ENCODE measurements around the gene SLC11A1.

SLC11A1 gene

DNA sequence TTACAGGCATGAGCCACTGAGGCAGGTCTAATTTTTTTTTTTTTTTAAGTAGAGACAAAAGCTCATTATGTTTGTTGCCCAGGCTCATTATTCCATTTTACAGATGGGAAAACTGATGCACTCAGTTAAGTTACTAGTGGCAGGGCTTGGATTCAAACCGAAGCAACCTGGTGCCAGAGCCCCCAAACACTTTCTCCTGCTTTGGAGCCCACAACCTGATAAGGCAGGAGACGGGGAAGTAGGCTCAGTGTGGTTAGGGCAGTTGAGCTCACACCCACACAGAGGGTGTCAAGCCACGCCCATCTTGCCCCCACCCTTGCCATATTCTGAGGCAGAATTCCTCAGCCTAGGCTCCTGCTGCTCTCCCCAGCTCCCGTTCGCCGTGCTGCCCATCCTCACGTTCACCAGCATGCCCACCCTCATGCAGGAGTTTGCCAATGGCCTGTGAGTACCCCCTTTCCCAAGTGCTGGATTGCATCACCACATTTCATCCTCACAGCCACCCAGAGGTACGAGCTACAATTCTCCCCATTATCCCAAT is 11.7 kb downstream of the SLC11A1 start:
- CTCF ChIA-PET: interaction anchor here (0.8 to 6.5 kb wide), 11 partner anchors 9 to 120 kb away, joined by 3 to 83 read pairs (median 5); partner anchors contain the start of genes AAMP, PNKD and TMBIM1

DNA sequence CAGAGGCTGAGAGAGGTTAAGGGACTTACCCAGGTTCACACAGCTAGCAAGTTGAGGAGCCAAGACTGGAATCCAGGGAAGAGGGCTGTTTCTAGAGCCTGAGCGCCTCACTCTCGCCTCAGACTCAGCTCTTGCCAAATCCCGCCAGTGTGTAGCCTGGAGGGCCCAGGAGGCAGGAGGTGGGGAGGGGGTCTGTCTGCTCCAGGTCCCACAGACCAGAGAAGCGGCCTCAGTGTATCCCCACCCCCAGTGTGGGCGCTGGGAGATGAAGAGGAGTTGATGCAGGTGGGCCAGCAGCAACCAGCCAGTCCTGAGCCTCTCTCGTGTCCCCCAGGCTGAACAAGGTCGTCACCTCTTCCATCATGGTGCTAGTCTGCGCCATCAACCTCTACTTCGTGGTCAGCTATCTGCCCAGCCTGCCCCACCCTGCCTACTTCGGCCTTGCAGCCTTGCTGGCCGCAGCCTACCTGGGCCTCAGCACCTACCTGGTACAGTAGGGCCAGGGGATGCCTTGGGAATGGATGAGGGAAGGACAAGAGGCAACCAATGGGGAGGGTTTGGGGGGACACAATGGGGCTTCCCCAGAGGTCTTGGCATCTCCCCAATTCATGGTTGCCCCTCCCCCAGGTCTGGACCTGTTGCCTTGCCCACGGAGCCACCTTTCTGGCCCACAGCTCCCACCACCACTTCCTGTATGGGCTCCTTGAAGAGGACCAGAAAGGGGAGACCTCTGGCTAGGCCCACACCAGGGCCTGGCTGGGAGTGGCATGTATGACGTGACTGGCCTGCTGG is 12.4 kb downstream of the SLC11A1 start:
- DNase-seq (ENCODE audit: low read depth, low spot score): no peak
- ChIA-PET POLR2A (interaction anchor here (1.2 kb wide), 1 partner anchor 124 kb away, joined by 4 read pairs; the partner anchor contains the start of genes AAMP and PNKD), CTCF (interaction anchor here (0.8 to 6.5 kb wide), 18 partner anchors 10 to 121 kb away, joined by 3 to 83 read pairs (median 6); partner anchors contain the start of genes AAMP, CATIP, PNKD and TMBIM1)
- H3K4me3 ChIP-seq (ENCODE audit: low read depth, low read length): no peak overlapping the region
- TF ChIP-seq, protein P1, sequence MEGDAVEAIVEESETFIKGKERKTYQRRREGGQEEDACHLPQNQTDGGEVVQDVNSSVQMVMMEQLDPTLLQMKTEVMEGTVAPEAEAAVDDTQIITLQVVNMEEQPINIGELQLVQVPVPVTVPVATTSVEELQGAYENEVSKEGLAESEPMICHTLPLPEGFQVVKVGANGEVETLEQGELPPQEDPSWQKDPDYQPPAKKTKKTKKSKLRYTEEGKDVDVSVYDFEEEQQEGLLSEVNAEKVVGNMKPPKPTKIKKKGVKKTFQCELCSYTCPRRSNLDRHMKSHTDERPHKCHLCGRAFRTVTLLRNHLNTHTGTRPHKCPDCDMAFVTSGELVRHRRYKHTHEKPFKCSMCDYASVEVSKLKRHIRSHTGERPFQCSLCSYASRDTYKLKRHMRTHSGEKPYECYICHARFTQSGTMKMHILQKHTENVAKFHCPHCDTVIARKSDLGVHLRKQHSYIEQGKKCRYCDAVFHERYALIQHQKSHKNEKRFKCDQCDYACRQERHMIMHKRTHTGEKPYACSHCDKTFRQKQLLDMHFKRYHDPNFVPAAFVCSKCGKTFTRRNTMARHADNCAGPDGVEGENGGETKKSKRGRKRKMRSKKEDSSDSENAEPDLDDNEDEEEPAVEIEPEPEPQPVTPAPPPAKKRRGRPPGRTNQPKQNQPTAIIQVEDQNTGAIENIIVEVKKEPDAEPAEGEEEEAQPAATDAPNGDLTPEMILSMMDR (IDR thresholded peaks at IDR 0.05; ENCODE audit: insufficient read depth, low read length, missing control alignments): no peak

More for the DNA sequence above, 11.7 kb downstream of the SLC11A1 start:
- TF ChIP-seq, protein P1 (IDR thresholded peaks at IDR 0.05; ENCODE audit: insufficient read depth, low read length, missing control alignments): no peak
- no peak for DNase-seq (ENCODE audit: low read depth, low spot score)
- POLR2A ChIA-PET: interaction anchor here (1.2 kb wide), 1 partner anchor 124 kb away, joined by 4 read pairs; the partner anchor contains the start of genes AAMP and PNKD
- H3K4me3 ChIP-seq (ENCODE audit: low read depth, low read length): no peak overlapping the region

DNA sequence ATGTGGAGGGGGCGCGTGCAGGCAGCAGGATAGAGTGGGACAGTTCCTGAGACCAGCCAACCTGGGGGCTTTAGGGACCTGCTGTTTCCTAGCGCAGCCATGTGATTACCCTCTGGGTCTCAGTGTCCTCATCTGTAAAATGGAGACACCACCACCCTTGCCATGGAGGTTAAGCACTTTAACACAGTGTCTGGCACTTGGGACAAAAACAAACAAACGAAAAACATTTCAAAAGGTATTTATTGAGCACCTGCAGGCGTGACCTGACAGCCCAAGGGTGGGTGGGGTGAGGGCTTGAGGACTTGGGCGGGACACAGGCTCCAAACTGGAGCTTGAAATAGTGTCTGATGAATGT is 13.0 kb downstream of the SLC11A1 start:
- POLR2A ChIA-PET: no interaction called here
- CTCF ChIA-PET: interaction anchor here (0.8 to 6.5 kb wide), 12 partner anchors 10 to 122 kb away, joined by 3 to 83 read pairs (median 13); partner anchors contain the start of genes AAMP, CATIP, PNKD and TMBIM1
- H3K4me3 ChIP-seq (ENCODE audit: low read depth, low read length): no peak overlapping the region
- DNase-seq (ENCODE audit: low read depth, low spot score): no peak
- TF ChIP-seq, protein P1 (IDR thresholded peaks at IDR 0.05; ENCODE audit: insufficient read depth, low read length, missing control alignments): no peak

DNA sequence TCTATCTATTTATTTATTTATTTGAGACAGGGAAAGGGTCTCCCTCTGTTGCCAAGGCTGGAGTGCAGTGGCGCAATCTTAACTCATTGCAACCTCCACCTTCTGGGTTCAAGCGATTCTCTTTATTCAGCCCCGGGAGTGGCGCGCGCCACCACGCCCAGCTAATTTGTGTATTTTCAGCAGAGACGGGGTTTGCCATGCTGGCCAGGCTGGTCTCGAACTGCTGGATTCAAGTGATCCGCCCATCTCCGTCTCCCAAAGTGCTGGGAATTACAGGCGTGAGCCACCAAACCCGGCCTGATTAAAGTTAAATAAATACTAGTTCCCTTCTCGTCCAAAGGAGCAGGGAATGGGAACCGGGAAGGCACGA is 13.4 kb downstream of the SLC11A1 start:
- DNase-seq (ENCODE audit: low read depth, low spot score): no peak
- ChIA-PET POLR2A (interaction anchor here (1.7 to 2.0 kb wide), 2 partner anchors 11 to 124 kb away, joined by 6 to 11 read pairs; no protein-coding TSS in a partner anchor), CTCF (interaction anchor here (0.8 to 6.5 kb wide), 15 partner anchors 10 to 176 kb away, joined by 3 to 83 read pairs (median 8); partner anchors contain the start of genes AAMP, CATIP, PNKD and TMBIM1)
- peak overlapping the region; percentile 46 for H3K4me3 ChIP-seq (ENCODE audit: low read depth, low read length)
- TF ChIP-seq, protein P1 (IDR thresholded peaks at IDR 0.05; ENCODE audit: insufficient read depth, low read length, missing control alignments): no peak

DNA sequence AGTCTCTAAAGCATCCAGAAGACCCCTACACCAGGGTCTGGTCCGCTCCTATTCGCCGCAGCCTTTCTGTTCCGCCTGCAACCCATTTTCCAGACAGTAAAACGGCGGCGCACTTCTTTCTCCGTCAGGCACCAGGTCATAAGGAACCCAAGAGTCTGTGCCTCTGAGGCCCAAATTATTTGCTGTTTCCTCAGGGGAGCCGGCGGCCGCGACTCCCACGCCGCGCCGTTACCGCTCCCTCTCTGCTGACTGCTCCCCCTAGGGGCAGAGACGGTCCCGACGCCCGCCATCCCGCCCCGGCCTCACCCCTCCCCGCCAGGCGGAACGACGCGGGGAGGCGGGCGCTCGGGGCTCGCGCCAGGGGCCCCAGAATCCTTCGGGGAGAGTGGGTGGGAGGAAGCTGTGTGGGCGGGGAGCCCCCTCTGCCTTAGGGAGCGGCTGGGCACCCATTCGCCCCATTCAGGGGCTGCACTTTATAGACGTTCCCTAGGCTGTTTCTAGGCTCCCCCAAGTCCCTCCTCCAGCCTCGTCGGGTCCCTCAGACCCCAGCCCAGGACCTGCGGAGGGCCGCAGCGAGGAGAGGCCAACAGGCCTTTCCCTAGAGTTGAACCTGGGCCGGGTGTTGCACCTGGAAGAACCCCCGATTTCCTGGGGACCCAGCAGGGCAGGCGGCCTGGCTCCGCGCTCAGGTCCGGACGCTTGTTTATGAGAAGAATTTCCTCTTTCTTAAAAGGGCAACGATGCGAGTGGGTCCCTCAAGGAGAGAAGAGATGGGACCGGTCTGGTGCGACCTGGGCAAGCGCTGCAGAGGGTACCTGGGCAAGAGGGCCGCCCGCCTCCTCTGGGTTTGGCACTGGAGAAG is 14.0 kb downstream of the SLC11A1 start:
- ChIA-PET CTCF (interaction anchor here (0.6 to 6.5 kb wide), 23 partner anchors 9 to 176 kb away, joined by 3 to 83 read pairs (median 8); partner anchors contain the start of genes AAMP, PNKD, SLC11A1 and TMBIM1), POLR2A (interaction anchor here (1.6 to 2.0 kb wide), 3 partner anchors 10 to 125 kb away, joined by 6 to 11 read pairs (median 6); no protein-coding TSS in a partner anchor)
- H3K4me3 ChIP-seq (ENCODE audit: low read depth, low read length): peak overlapping the region; percentile 78
- DNase-seq (ENCODE audit: low read depth, low spot score): peak; percentile 90
- TF ChIP-seq, protein P1 (IDR thresholded peaks at IDR 0.05; ENCODE audit: insufficient read depth, low read length, missing control alignments): peak; percentile 86

All from AG04449 (cell line).